GM21381 (cell line): Measurements from ENCODE around the gene CIZ1.

Experiments
- ATAC-seq: cut with Tn5 transposase; IDR thresholded peaks from one replicate; pipeline ENCODE4 v1.9.1; 2021; ENCODE audit warnings: mild to moderate bottlenecking, moderate library complexity; ENCODE audit not compliant: unreplicated experiment

The CIZ1 gene

GRCh38 chr9:128127990-128128835 lies 63.2 kb downstream of the CIZ1 start:
- ATAC-seq: peak; percentile 66

- peak; percentile 57 for ATAC-seq
These were observed 63.8 kb downstream of the CIZ1 start, which contains the start of gene PTGES2 for GRCh38 chr9:128127568-128127989. Gene PTGES2 (minus strand): TSS chr9:128127729. CDS start chr9:128127717, 12 bp downstream.

- ATAC-seq: no peak
These were observed 65.6 kb downstream of the CIZ1 start for GRCh38 chr9:128125580-128126354.

- ATAC-seq: no peak
These were observed 66.3 kb downstream of the CIZ1 start for GRCh38 chr9:128124873-128125579.

GRCh38 chr9:128124451-128124850 lies 66.9 kb downstream of the CIZ1 start:
- ATAC-seq: no peak

GRCh38 chr9:128123451-128124080 lies 67.8 kb downstream of the CIZ1 start:
- no peak for ATAC-seq

- no peak for ATAC-seq
These were observed 68.6 kb downstream of the CIZ1 start for GRCh38 chr9:128122809-128123175.

- ATAC-seq: no peak
These were observed 69.2 kb downstream of the CIZ1 start for GRCh38 chr9:128121924-128122808.

- no peak for ATAC-seq
These were observed 69.9 kb downstream of the CIZ1 start for GRCh38 chr9:128121466-128121810.

GRCh38 chr9:128120741-128121465 lies 70.5 kb downstream of the CIZ1 start:
- ATAC-seq: no peak

- ATAC-seq: no peak
These were observed 71.2 kb downstream of the CIZ1 start for GRCh38 chr9:128120061-128120740.

- ATAC-seq: no peak
These were observed 72.3 kb downstream of the CIZ1 start for GRCh38 chr9:128118971-128119665.

- no peak for ATAC-seq
These were observed 72.9 kb downstream of the CIZ1 start for GRCh38 chr9:128118472-128118857.

- peak; percentile 50 for ATAC-seq
These were observed 73.5 kb downstream of the CIZ1 start for GRCh38 chr9:128117613-128118471.

- ATAC-seq: no peak
These were observed 75.0 kb downstream of the CIZ1 start for GRCh38 chr9:128116104-128117083.
